Measurements from ENCODE around the gene MTX1. TPM values are rescaled to one million over a fixed set of nuclear protein-coding genes. Genes with fewer than 3 reads are reported as not detected.
A peak's percentile ranks its signal among the peaks of the same experiment; 100 is the strongest.

Gene MTX1
- 67.6 and 70.2 TPM in 2 replicates for total RNA-seq (2014; rRNA removed; shearing (Covaris generic))
- 43.9 and 45.7 TPM in 2 replicates for total RNA-seq (2022)
- Bru-seq, nascent RNA, result percentile 66 among the genes with signal in this experiment
- percentile 64 among the genes with signal in this experiment for BruChase-seq, experiment 1, labeled RNA remaining after a 6-hour chase
- BruChase-seq, experiment 2, labeled RNA remaining after a 2-hour chase, result percentile 60 among the genes with signal in this experiment
- long read RNA-seq, transcript MTX1-202 (8 exons, 1,632 nt), result major isoform, 64 of 78 reads
- long read RNA-seq, partial matches to known transcripts, result 3 of 78 reads
- long read RNA-seq, other reads (novel, unspliced or antisense), result 3 of 78 reads

GRCh38 chr1:155208541-155209311 is at the start of gene MTX1:
TSS of gene MTX1 (plus strand) at chr1:155208695. CDS start at chr1:155208805, 110 bp downstream.
- ChIA-PET CTCF (ENCODE audit: unreplicated experiment) (interaction anchor here (0.6 to 2.2 kb wide), 2 partner anchors 16 to 20 kb away, joined by 5 to 9 read pairs; no protein-coding TSS in a partner anchor), POLR2A (interaction anchor here (0.6 to 1.1 kb wide), 3 partner anchors 10 to 67 kb away, joined by 8 to 9 read pairs (median 9); no protein-coding TSS in a partner anchor)
- Histone ChIP-seq H3K9me3 (ENCODE audit: low read length) (no peaks in the 10 kb centered on the region), H3K9me2 (ENCODE audit: insufficient read depth, low read length) (no peaks in the 10 kb centered on the region), H2AFZ (ENCODE audit: low read length) (peak within 1 kb of the TSS; percentile 64), H3K4me3 (ENCODE audit: low read depth, low read length, poor library complexity, severe bottlenecking) (peak within 1 kb of the TSS; percentile 90), H3K4me1 (ENCODE audit: insufficient read depth, low read length, poor library complexity, severe bottlenecking) (peaks cover 28% of the 10 kb centered on the region), H3K27ac (ENCODE audit: low read depth, low read length, poor library complexity, severe bottlenecking) (peak within 1 kb of the TSS; percentile 77), H3K4me2 (ENCODE audit: low read length) (peak within 1 kb of the TSS; percentile 90), H3K79me2 (ENCODE audit: insufficient read depth, low read depth, low read length) (no peaks in the 10 kb centered on the region), H4K20me1 (ENCODE audit: insufficient read depth, low read length) (no peaks in the 10 kb centered on the region), H3K36me3 (ENCODE audit: insufficient read depth, low read length) (no peaks in the 10 kb centered on the region)
- no TSS peak for BruUV-seq (replicated peaks)
- intact Hi-C loops (cut with micrococcal nuclease; ENCODE audit: unreplicated experiment), result loop anchor here (5.0 kb wide), 2 partner anchors 54 to 99 kb away; partner anchors contain the start of genes FDPS and SCAMP3
- peak; percentile 87 for DNase-seq (ENCODE audit: low spot score)
- TF ChIP-seq CTCF (conservative IDR thresholded peaks at IDR 0.05; ENCODE audit: low read length), result no peak
- no peak for TF ChIP-seq EZH2phosphoT487 (IDR thresholded peaks at IDR 0.05; ENCODE audit: borderline replicate concordance, low read depth, low read length)

GRCh38 chr1:155158991-155159390 is 49.5 kb upstream of the MTX1 start:
- Histone ChIP-seq H3K79me2 (ENCODE audit: insufficient read depth, low read depth, low read length) (no peaks in the 10 kb centered on the region), H4K20me1 (ENCODE audit: insufficient read depth, low read length) (no peaks in the 10 kb centered on the region), H3K4me3 (ENCODE audit: low read depth, low read length, poor library complexity, severe bottlenecking) (no peak overlapping the region), H3K36me3 (ENCODE audit: insufficient read depth, low read length) (no peaks in the 10 kb centered on the region), H3K4me2 (ENCODE audit: low read length) (no peak overlapping the region), H3K4me1 (ENCODE audit: insufficient read depth, low read length, poor library complexity, severe bottlenecking) (no peaks in the 10 kb centered on the region), H3K9me3 (ENCODE audit: low read length) (no peaks in the 10 kb centered on the region), H3K9me2 (ENCODE audit: insufficient read depth, low read length) (no peaks in the 10 kb centered on the region), H3K27ac (ENCODE audit: low read depth, low read length, poor library complexity, severe bottlenecking) (no peak overlapping the region), H2AFZ (ENCODE audit: low read length) (no peak overlapping the region)
- TF ChIP-seq CTCF (conservative IDR thresholded peaks at IDR 0.05; ENCODE audit: low read length) (no peak), EZH2phosphoT487 (IDR thresholded peaks at IDR 0.05; ENCODE audit: borderline replicate concordance, low read depth, low read length) (no peak)
- ChIA-PET POLR2A (interaction anchor here (0.7 to 0.9 kb wide), 2 partner anchors 8 to 54 kb away, joined by 4 to 5 read pairs; no protein-coding TSS in a partner anchor), CTCF (ENCODE audit: unreplicated experiment) (no interaction called here)
- DNase-seq (ENCODE audit: low spot score), result no peak
- BruUV-seq (replicated peaks), result no TSS peak
- intact Hi-C loops (cut with micrococcal nuclease; ENCODE audit: unreplicated experiment), result no loop called here

All from OCI-LY7 (cell line).